GM23338 (cell line): ENCODE results near the gene AZU1.

Experiments used
- CREB1 ChIP-seq: fragments of 250-450 bp; sonication (Bioruptor Pico); IDR thresholded peaks from 2 replicates; pipeline ENCODE4 v1.5.0; 2020; ENCODE audit warnings: low read depth, mild to moderate bottlenecking, moderate library complexity
- EZH2 ChIP-seq: fragments of 200-600 bp; sonication (generic); IDR thresholded peaks from one replicate; pipeline ENCODE4 v1.8.0; 2017; ENCODE audit warnings: antibody characterized with exemption, mild to moderate bottlenecking, low read depth; ENCODE audit not compliant: unreplicated experiment
- EZH2phosphoT487 ChIP-seq: fragments of 200-600 bp; sonication (generic); IDR thresholded peaks from one replicate; pipeline ENCODE4 v1.8.1; 2018; ENCODE audit warnings: antibody characterized with exemption; ENCODE audit not compliant: unreplicated experiment
- JUNB ChIP-seq: IDR thresholded peaks from one replicate; pipeline ENCODE4 v1.6.1; 2016; ENCODE audit warnings: antibody characterized with exemption; ENCODE audit not compliant: unreplicated experiment
- POLR2AphosphoS5 ChIP-seq: IDR thresholded peaks from 2 replicates; pipeline ENCODE4 v1.6.1; 2016; ENCODE audit warnings: antibody characterized with exemption, low read depth
- REST ChIP-seq: IDR thresholded peaks from one replicate; pipeline ENCODE4 v1.6.1; 2018; ENCODE audit warnings: antibody characterized with exemption; ENCODE audit not compliant: unreplicated experiment
- STAT1 ChIP-seq: IDR thresholded peaks from one replicate; pipeline ENCODE4 v1.6.1; 2016; ENCODE audit warnings: antibody characterized with exemption; ENCODE audit not compliant: unreplicated experiment
- ZNF114 ChIP-seq: fragments of 250-450 bp; sonication (Bioruptor Pico); IDR thresholded peaks from 2 replicates; pipeline ENCODE4 v1.5.0; 2020; ENCODE audit warnings: mild to moderate bottlenecking, moderate library complexity
- ZNF331 ChIP-seq: fragments of 250-450 bp; sonication (Bioruptor Pico); IDR thresholded peaks from 2 replicates; pipeline ENCODE4 v1.5.0; 2020; ENCODE audit warnings: low read depth, mild to moderate bottlenecking, moderate library complexity
- TF ChIP-seq, protein P1 (sequence below), 2 experiments: fragments of 200-600 bp in 1 of 2; sonication (generic) in 1 of 2; conservative IDR thresholded peaks; 2 replicates each; pipeline versions ENCODE4 v1.5.1 to v1.6.1; 2016 to 2017; ENCODE audit warnings: antibody characterized with exemption in 2 of 2, low read depth in 2 of 2, mild to moderate bottlenecking in 2 of 2, moderate library complexity in 1 of 2
- TF ChIP-seq, protein P2 (sequence below): fragments of 250-450 bp; sonication (Bioruptor Pico); IDR thresholded peaks from 2 replicates; pipeline ENCODE4 v1.5.0; 2020; ENCODE audit warnings: mild to moderate bottlenecking, moderate library complexity

DNA sequence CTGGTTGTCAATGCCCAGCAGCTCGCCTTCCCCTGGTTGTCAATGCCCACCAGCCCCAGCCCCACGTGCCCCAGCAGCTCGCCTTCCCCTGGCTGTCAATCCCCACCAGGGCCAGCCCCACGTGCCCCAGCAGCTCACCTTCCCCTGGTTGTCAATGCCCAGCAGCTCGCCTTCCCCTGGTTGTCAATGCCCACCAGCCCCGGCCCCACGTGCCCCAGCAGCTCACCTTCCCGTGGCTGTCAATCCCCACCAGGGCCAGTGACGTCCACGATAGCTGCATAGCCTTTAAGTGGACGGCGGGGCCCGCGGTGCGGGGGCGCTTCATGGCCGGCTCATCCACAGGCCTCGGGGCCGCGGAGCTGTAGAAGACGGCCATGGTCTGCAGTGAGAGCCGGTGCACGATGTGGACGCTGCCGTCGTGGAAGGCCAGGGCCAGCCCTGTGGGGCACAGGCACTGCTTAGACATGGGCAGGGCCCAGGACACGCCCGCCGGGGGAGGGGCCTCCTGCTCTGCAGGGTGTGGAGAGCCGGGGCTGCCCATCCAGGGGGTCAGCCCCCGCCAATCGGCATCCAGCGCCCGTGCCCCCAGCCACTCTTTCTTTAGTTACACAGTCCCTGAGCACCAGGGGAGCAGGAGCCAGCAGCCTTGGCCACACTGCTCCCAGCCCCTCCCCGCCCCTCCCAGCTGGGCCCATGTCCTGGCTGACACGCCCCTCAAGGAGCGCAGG is 52.2 kb downstream of the AZU1 start:
- TF ChIP-seq, protein P1, sequence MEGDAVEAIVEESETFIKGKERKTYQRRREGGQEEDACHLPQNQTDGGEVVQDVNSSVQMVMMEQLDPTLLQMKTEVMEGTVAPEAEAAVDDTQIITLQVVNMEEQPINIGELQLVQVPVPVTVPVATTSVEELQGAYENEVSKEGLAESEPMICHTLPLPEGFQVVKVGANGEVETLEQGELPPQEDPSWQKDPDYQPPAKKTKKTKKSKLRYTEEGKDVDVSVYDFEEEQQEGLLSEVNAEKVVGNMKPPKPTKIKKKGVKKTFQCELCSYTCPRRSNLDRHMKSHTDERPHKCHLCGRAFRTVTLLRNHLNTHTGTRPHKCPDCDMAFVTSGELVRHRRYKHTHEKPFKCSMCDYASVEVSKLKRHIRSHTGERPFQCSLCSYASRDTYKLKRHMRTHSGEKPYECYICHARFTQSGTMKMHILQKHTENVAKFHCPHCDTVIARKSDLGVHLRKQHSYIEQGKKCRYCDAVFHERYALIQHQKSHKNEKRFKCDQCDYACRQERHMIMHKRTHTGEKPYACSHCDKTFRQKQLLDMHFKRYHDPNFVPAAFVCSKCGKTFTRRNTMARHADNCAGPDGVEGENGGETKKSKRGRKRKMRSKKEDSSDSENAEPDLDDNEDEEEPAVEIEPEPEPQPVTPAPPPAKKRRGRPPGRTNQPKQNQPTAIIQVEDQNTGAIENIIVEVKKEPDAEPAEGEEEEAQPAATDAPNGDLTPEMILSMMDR (conservative IDR thresholded peaks at IDR 0.05; ENCODE audit: low read depth in 2 of 2), result no peak
- TF ChIP-seq EZH2 (no peak), POLR2AphosphoS5 (no peak), ZNF331 (CRISPR knock-in tag) (no peak), EZH2phosphoT487 (no peak), CREB1 (CRISPR knock-in tag) (no peak), REST (no peak), JUNB (no peak), ZNF114 (CRISPR knock-in tag) (no peak), STAT1 (no peak)
- TF ChIP-seq, protein P2, sequence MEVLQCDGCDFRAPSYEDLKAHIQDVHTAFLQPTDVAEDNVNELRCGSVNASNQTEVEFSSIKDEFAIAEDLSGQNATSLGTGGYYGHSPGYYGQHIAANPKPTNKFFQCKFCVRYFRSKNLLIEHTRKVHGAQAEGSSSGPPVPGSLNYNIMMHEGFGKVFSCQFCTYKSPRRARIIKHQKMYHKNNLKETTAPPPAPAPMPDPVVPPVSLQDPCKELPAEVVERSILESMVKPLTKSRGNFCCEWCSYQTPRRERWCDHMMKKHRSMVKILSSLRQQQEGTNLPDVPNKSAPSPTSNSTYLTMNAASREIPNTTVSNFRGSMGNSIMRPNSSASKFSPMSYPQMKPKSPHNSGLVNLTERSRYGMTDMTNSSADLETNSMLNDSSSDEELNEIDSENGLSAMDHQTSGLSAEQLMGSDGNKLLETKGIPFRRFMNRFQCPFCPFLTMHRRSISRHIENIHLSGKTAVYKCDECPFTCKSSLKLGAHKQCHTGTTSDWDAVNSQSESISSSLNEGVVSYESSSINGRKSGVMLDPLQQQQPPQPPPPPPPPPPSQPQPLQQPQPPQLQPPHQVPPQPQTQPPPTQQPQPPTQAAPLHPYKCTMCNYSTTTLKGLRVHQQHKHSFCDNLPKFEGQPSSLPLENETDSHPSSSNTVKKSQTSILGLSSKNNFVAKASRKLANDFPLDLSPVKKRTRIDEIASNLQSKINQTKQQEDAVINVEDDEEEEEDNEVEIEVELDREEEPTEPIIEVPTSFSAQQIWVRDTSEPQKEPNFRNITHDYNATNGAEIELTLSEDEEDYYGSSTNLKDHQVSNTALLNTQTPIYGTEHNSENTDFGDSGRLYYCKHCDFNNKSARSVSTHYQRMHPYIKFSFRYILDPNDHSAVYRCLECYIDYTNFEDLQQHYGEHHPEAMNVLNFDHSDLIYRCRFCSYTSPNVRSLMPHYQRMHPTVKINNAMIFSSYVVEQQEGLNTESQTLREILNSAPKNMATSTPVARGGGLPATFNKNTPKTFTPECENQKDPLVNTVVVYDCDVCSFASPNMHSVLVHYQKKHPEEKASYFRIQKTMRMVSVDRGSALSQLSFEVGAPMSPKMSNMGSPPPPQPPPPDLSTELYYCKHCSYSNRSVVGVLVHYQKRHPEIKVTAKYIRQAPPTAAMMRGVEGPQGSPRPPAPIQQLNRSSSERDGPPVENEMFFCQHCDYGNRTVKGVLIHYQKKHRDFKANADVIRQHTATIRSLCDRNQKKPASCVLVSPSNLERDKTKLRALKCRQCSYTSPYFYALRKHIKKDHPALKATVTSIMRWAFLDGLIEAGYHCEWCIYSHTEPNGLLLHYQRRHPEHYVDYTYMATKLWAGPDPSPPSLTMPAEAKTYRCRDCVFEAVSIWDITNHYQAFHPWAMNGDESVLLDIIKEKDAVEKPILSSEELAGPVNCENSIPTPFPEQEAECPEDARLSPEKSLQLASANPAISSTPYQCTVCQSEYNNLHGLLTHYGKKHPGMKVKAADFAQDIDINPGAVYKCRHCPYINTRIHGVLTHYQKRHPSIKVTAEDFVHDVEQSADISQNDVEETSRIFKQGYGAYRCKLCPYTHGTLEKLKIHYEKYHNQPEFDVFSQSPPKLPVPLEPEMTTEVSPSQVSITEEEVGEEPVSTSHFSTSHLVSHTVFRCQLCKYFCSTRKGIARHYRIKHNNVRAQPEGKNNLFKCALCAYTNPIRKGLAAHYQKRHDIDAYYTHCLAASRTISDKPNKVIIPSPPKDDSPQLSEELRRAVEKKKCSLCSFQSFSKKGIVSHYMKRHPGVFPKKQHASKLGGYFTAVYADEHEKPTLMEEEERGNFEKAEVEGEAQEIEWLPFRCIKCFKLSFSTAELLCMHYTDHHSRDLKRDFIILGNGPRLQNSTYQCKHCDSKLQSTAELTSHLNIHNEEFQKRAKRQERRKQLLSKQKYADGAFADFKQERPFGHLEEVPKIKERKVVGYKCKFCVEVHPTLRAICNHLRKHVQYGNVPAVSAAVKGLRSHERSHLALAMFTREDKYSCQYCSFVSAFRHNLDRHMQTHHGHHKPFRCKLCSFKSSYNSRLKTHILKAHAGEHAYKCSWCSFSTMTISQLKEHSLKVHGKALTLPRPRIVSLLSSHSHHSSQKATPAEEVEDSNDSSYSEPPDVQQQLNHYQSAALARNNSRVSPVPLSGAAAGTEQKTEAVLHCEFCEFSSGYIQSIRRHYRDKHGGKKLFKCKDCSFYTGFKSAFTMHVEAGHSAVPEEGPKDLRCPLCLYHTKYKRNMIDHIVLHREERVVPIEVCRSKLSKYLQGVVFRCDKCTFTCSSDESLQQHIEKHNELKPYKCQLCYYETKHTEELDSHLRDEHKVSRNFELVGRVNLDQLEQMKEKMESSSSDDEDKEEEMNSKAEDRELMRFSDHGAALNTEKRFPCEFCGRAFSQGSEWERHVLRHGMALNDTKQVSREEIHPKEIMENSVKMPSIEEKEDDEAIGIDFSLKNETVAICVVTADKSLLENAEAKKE, result no peak
